Mesenchymal stem cell (in vitro differentiated cells and primary cell): ENCODE measurements around the gene AHCYL1.
A peak's percentile ranks its signal among the peaks of the same experiment; 100 is the strongest.

Experiments
- DNase-seq: peaks from one replicate; pipeline ENCODE4 v3.0.0-alpha.2; 2013
- H2AFZ ChIP-seq: one replicate; pipeline ENCODE4 v1.6.1; 2013; ENCODE audit warnings: low read depth, mild to moderate bottlenecking, control low read depth, inconsistent platforms, low read length, moderate library complexity
- H2AK5ac ChIP-seq: 2 replicates; pipeline ENCODE4 v1.6.1; 2013; ENCODE audit warnings: low read length, moderate library complexity, mild to moderate bottlenecking, inconsistent platforms; ENCODE audit not compliant: severe bottlenecking
- H2BK120ac ChIP-seq: one replicate; pipeline ENCODE4 v1.6.1; 2013; ENCODE audit warnings: low read depth, mild to moderate bottlenecking, inconsistent platforms, low read length, moderate library complexity
- H2BK12ac ChIP-seq, 2 experiments: one replicate each; pipeline ENCODE4 v1.6.1; 2013; ENCODE audit warnings: inconsistent platforms in 2 of 2, low read length in 2 of 2, mild to moderate bottlenecking in 2 of 2, moderate library complexity in 2 of 2, control low read depth in 1 of 2
- H2BK15ac ChIP-seq: one replicate; pipeline ENCODE4 v1.6.1; 2013; ENCODE audit warnings: mild to moderate bottlenecking, low read depth, inconsistent platforms; ENCODE audit not compliant: poor library complexity, severe bottlenecking
- H2BK5ac ChIP-seq: 2 replicates; pipeline ENCODE4 v1.6.1; 2013; ENCODE audit warnings: low read depth, mild to moderate bottlenecking, low read length, control low read depth, inconsistent platforms; ENCODE audit not compliant: poor library complexity, severe bottlenecking
- H3K14ac ChIP-seq, 2 experiments: one replicate each; pipeline ENCODE4 v1.6.1; 2013; ENCODE audit warnings: inconsistent platforms in 2 of 2, low read length in 2 of 2, control low read depth in 1 of 2, mild to moderate bottlenecking in 1 of 2, moderate library complexity in 1 of 2
- H3K18ac ChIP-seq, 2 experiments: one replicate each; pipeline ENCODE4 v1.6.1; 2013; ENCODE audit warnings: inconsistent platforms in 2 of 2, low read length in 2 of 2, control low read depth in 1 of 2, low read depth in 1 of 2, mild to moderate bottlenecking in 1 of 2
- H3K23ac ChIP-seq, 2 experiments: one replicate each; pipeline ENCODE4 v1.6.1; 2013; ENCODE audit warnings: inconsistent platforms in 2 of 2, low read length in 2 of 2, mild to moderate bottlenecking in 2 of 2, moderate library complexity in 2 of 2, control low read depth in 1 of 2
- H3K27ac ChIP-seq: 2 replicates; pipeline ENCODE4 v1.5.1; 2013; ENCODE audit warnings: mild to moderate bottlenecking, moderate library complexity, low read length, control low read depth, inconsistent platforms; ENCODE audit not compliant: poor library complexity, severe bottlenecking
- H3K27me3 ChIP-seq, 2 experiments: 2 replicates each; pipeline versions ENCODE4 v1.6.1 to v1.7.0; 2013; ENCODE audit warnings: low read length in 2 of 2, mild to moderate bottlenecking in 2 of 2, moderate library complexity in 2 of 2, control low read depth in 1 of 2, inconsistent platforms in 1 of 2; ENCODE audit not compliant: control insufficient read depth in 1 of 2, insufficient read depth in 1 of 2
- H3K36me3 ChIP-seq, 2 experiments: 2 replicates each; pipeline versions ENCODE4 v1.6.1 to v1.7.0; 2013; ENCODE audit warnings: low read length in 2 of 2, control low read depth in 1 of 2, inconsistent platforms in 1 of 2, low read depth in 1 of 2, mild to moderate bottlenecking in 1 of 2; ENCODE audit not compliant: insufficient read depth in 2 of 2, control insufficient read depth in 1 of 2
- H3K4ac ChIP-seq, 2 experiments: one replicate each; pipeline ENCODE4 v1.6.1; 2013; ENCODE audit warnings: inconsistent platforms in 2 of 2, low read length in 2 of 2, mild to moderate bottlenecking in 2 of 2, moderate library complexity in 2 of 2, control low read depth in 1 of 2, low read depth in 1 of 2
- H3K4me1 ChIP-seq: 2 replicates; pipeline ENCODE4 v1.6.1; 2013; ENCODE audit warnings: low read depth, low read length, control low read depth; ENCODE audit not compliant: control insufficient read depth, insufficient read depth
- H3K4me2 ChIP-seq: 2 replicates; pipeline ENCODE4 v1.6.1; 2013; ENCODE audit warnings: low read length, mild to moderate bottlenecking, inconsistent platforms; ENCODE audit not compliant: poor library complexity, severe bottlenecking
- H3K4me3 ChIP-seq, 2 experiments: 2 replicates each; pipeline versions ENCODE4 v1.5.1 to v1.7.0; 2013; ENCODE audit warnings: low read length in 2 of 2, mild to moderate bottlenecking in 2 of 2, control low read depth in 1 of 2, low read depth in 1 of 2; ENCODE audit not compliant: insufficient read depth in 1 of 2
- H3K79me1 ChIP-seq: replicated peaks from 2 replicates; pipeline ENCODE4 v1.6.1; 2013; ENCODE audit warnings: mild to moderate bottlenecking, control low read depth, low read length, inconsistent platforms; ENCODE audit not compliant: poor library complexity, severe bottlenecking
- H3K9ac ChIP-seq: 2 replicates; pipeline ENCODE4 v1.7.0; 2013; ENCODE audit warnings: mild to moderate bottlenecking, low read length, moderate library complexity
- H3K9me3 ChIP-seq: 2 replicates; pipeline ENCODE4 v1.7.0; 2013; ENCODE audit warnings: mild to moderate bottlenecking, low read length; ENCODE audit not compliant: control insufficient read depth
- H4K8ac ChIP-seq: one replicate; pipeline ENCODE4 v1.6.1; 2013; ENCODE audit warnings: inconsistent platforms, mild to moderate bottlenecking, low read length, moderate library complexity
- H4K91ac ChIP-seq: one replicate; pipeline ENCODE4 v1.6.1; 2013; ENCODE audit warnings: mild to moderate bottlenecking, low read length, inconsistent platforms
- WGBS: methylation state at CpG from one replicate; pipeline ENCODE4 v1.1.7; 2013; ENCODE audit warnings: mixed read lengths; 5-methylcytosine and 5-hydroxymethylcytosine counted together

The AHCYL1 gene

GRCh38 chr1:110006516-110006915, 22.0 kb downstream of the AHCYL1 start:
- Histone ChIP-seq H2AFZ (no peak overlapping the region), H3K4ac (no peak overlapping the region), H4K8ac (no peak overlapping the region), H2BK5ac (no peak overlapping the region), H2BK15ac (no peak overlapping the region), H2AK5ac (no peak overlapping the region), H3K36me3 (peaks cover 4 to 30% of the 10 kb centered on the region in 2 experiments), H3K4me2 (no peak overlapping the region), H3K79me1 (peaks cover 11% of the 10 kb centered on the region), H4K91ac (no peak overlapping the region), H3K4me1 (peaks cover 2% of the 10 kb centered on the region), H3K4me3 (no peak overlapping the region), H2BK12ac (peak overlapping the region in 1 of 2 experiments; percentile 45), H2BK120ac (no peak overlapping the region), H3K27me3 (no peaks in the 10 kb centered on the region), H3K23ac (no peak overlapping the region), H3K27ac (no peak overlapping the region), H3K18ac (no peak overlapping the region), H3K14ac (no peak overlapping the region), H3K9ac (no peak overlapping the region), H3K9me3 (no peaks in the 10 kb centered on the region)
- WGBS, result 0% methylated on average over 1 of the region's 1 CpG
- DNase-seq, result no peak

GRCh38 chr1:110007046-110007830, 22.7 kb downstream of the AHCYL1 start:
- Histone ChIP-seq H3K79me1 (peaks cover 14% of the 10 kb centered on the region), H2BK15ac (no peak overlapping the region), H3K4ac (peak overlapping the region in 1 of 2 experiments; percentile 2), H3K23ac (no peak overlapping the region), H3K4me1 (peaks cover 2% of the 10 kb centered on the region), H3K18ac (peak overlapping the region in 1 of 2 experiments; percentile 18), H3K4me3 (no peak overlapping the region), H2BK5ac (no peak overlapping the region), H2BK120ac (no peak overlapping the region), H3K14ac (no peak overlapping the region), H3K9ac (no peak overlapping the region), H4K8ac (no peak overlapping the region), H3K27me3 (no peaks in the 10 kb centered on the region), H2AK5ac (peak overlapping the region; percentile 69), H3K27ac (no peak overlapping the region), H3K9me3 (no peaks in the 10 kb centered on the region), H2AFZ (no peak overlapping the region), H4K91ac (no peak overlapping the region), H2BK12ac (no peak overlapping the region), H3K4me2 (no peak overlapping the region), H3K36me3 (peaks cover 7 to 37% of the 10 kb centered on the region in 2 experiments)
- WGBS, result 90% methylated on average over 2 of the region's 4 CpGs
- DNase-seq, result no peak

- H3K4me1 ChIP-seq, result peaks cover 2% of the 10 kb centered on the region
- no peak overlapping the region for H4K8ac ChIP-seq
- no peaks in the 10 kb centered on the region for H3K27me3 ChIP-seq
- peaks cover 17% of the 10 kb centered on the region for H3K79me1 ChIP-seq
- no peak overlapping the region for H2BK5ac ChIP-seq
- no peak for DNase-seq
- no peak overlapping the region for H4K91ac ChIP-seq
- no peak overlapping the region for H3K4ac ChIP-seq
- no peak overlapping the region for H2AK5ac ChIP-seq
- no peak overlapping the region for H3K27ac ChIP-seq
- H3K36me3 ChIP-seq, result peaks cover 17 to 50% of the 10 kb centered on the region in 2 experiments
- no peak overlapping the region for H2BK15ac ChIP-seq
- H2BK12ac ChIP-seq, result no peak overlapping the region
- H3K14ac ChIP-seq, result no peak overlapping the region
- 97% methylated on average over 5 of the region's 7 CpGs for WGBS
- H3K23ac ChIP-seq, result no peak overlapping the region
- H2AFZ ChIP-seq, result no peak overlapping the region
- no peak overlapping the region for H3K4me2 ChIP-seq
- H3K9me3 ChIP-seq, result no peaks in the 10 kb centered on the region
- H3K4me3 ChIP-seq, result no peak overlapping the region
- H3K18ac ChIP-seq, result peak overlapping the region in 1 of 2 experiments; percentile 5
- H2BK120ac ChIP-seq, result no peak overlapping the region
- no peak overlapping the region for H3K9ac ChIP-seq
These were observed 24.5 kb downstream of the AHCYL1 start for GRCh38 chr1:110008971-110009565.

- Histone ChIP-seq H2BK5ac (no peak overlapping the region), H3K18ac (no peak overlapping the region), H3K4me3 (no peak overlapping the region), H3K9me3 (no peaks in the 10 kb centered on the region), H3K4me1 (peaks cover 2% of the 10 kb centered on the region), H3K4me2 (no peak overlapping the region), H3K27ac (no peak overlapping the region), H4K8ac (no peak overlapping the region), H3K79me1 (peaks cover 17% of the 10 kb centered on the region), H2BK120ac (no peak overlapping the region), H2BK15ac (no peak overlapping the region), H2BK12ac (no peak overlapping the region), H3K9ac (peak overlapping the region; percentile 25), H2AK5ac (no peak overlapping the region), H3K36me3 (peaks cover 24 to 76% of the 10 kb centered on the region in 2 experiments), H3K23ac (no peak overlapping the region), H3K27me3 (no peaks in the 10 kb centered on the region), H4K91ac (no peak overlapping the region), H3K4ac (no peak overlapping the region), H2AFZ (no peak overlapping the region), H3K14ac (no peak overlapping the region)
- peak; percentile 77 for DNase-seq
- 60% methylated on average over 1 of the region's 2 CpGs for WGBS
These were observed 27.0 kb downstream of the AHCYL1 start for GRCh38 chr1:110011527-110012041.
